IMR-90 (cell line): ENCODE data around the gene GPR132. TPM values are rescaled to one million over a fixed set of nuclear protein-coding genes. Genes with fewer than 3 reads are reported as not detected.

ENCODE experiments used
- ATAC-seq: fragments of 200-7000 bp; cut with Tn5 transposase; 2 replicates; pipeline ENCODE4 v1.9.1; 2020; ENCODE audit warnings: low read depth, mild to moderate bottlenecking, moderate library complexity
- BruUV-seq: library from RNA; stranded (reverse); fragments of 400-500 nt; replicated peaks from 2 replicates; lab custom pipeline; 2021; lab: Mats Ljungman, UMichigan
- CTCF ChIA-PET: fragments of 300-600 bp; formaldehyde crosslinking; extraction: SDS; loops from one replicate; lab custom pipeline; 2021; ENCODE audit warnings: antibody characterized with exemption; lab: Yijun Ruan, JAX
- POLR2A ChIA-PET: fragments of 300-600 bp; sonication (Branson Sonifier 250); formaldehyde crosslinking; loops from one replicate; lab custom pipeline; 2022; ENCODE audit warnings: antibody characterized with exemption; ENCODE audit not compliant: unreplicated experiment; lab: Charles Lee
- DNase-seq: peaks from one replicate; pipeline ENCODE4 v3.0.0; 2013
- H2AFZ ChIP-seq: replicated peaks from 2 replicates; pipeline ENCODE3; 2013; ENCODE audit warnings: low read length, mild to moderate bottlenecking; ENCODE audit not compliant: poor library complexity
- H2AK5ac ChIP-seq: 2 replicates; pipeline ENCODE4 v1.6.1; 2013; ENCODE audit warnings: low read depth, low read length, inconsistent platforms
- H2AK9ac ChIP-seq: replicated peaks from 2 replicates; pipeline ENCODE3; 2013; ENCODE audit warnings: mild to moderate bottlenecking, low read depth, low read length, moderate library complexity; ENCODE audit not compliant: poor library complexity
- H2BK120ac ChIP-seq: 2 replicates; pipeline ENCODE4 v1.6.1; 2013; ENCODE audit warnings: low read depth, low read length, inconsistent platforms
- H2BK15ac ChIP-seq: 3 replicates; pipeline ENCODE4 v1.6.1; 2013; ENCODE audit warnings: low read depth, low read length, inconsistent platforms
- H2BK20ac ChIP-seq: 2 replicates; pipeline ENCODE4 v1.6.1; 2013; ENCODE audit warnings: low read depth, mild to moderate bottlenecking, inconsistent platforms, low read length, moderate library complexity
- H2BK5ac ChIP-seq: 2 replicates; pipeline ENCODE4 v1.6.1; 2013; ENCODE audit warnings: mild to moderate bottlenecking, low read depth, low read length, inconsistent platforms; ENCODE audit not compliant: poor library complexity, severe bottlenecking
- H3K14ac ChIP-seq: replicated peaks from 2 replicates; pipeline ENCODE4 v1.6.1; 2013; ENCODE audit warnings: low read depth, low read length, inconsistent platforms
- H3K18ac ChIP-seq: 2 replicates; pipeline ENCODE4 v1.6.1; 2013; ENCODE audit warnings: low read depth, low read length, control low read depth
- H3K23ac ChIP-seq: 2 replicates; pipeline ENCODE4 v1.6.1; 2013; ENCODE audit warnings: low read depth, low read length, inconsistent platforms
- H3K27ac ChIP-seq: 2 replicates; pipeline ENCODE4 v1.5.1; 2013; ENCODE audit warnings: mild to moderate bottlenecking, control low read depth, low read length; ENCODE audit not compliant: insufficient read depth
- H3K27me3 ChIP-seq: 2 replicates; pipeline ENCODE4 v1.6.1; 2013; ENCODE audit warnings: low read length; ENCODE audit not compliant: control insufficient read depth, insufficient read depth
- H3K36me3 ChIP-seq: 2 replicates; pipeline ENCODE4 v1.6.1; 2013; ENCODE audit warnings: low read length, mixed read lengths; ENCODE audit not compliant: control insufficient read depth, insufficient read depth
- H3K4ac ChIP-seq: 2 replicates; pipeline ENCODE4 v1.6.1; 2013; ENCODE audit warnings: low read depth, low read length, inconsistent platforms
- H3K4me1 ChIP-seq: 2 replicates; pipeline ENCODE4 v1.6.1; 2013; ENCODE audit warnings: low read length, mixed read lengths; ENCODE audit not compliant: control insufficient read depth, insufficient read depth
- H3K4me2 ChIP-seq: 2 replicates; pipeline ENCODE4 v1.6.1; 2013; ENCODE audit warnings: low read depth, mild to moderate bottlenecking, control low read depth, low read length, moderate library complexity
- H3K4me3 ChIP-seq: 2 replicates; pipeline ENCODE4 v1.5.1; 2013; ENCODE audit warnings: low read depth, mild to moderate bottlenecking, control low read depth, low read length, moderate library complexity; ENCODE audit not compliant: insufficient read depth
- H3K56ac ChIP-seq: 2 replicates; pipeline ENCODE4 v1.6.1; 2013; ENCODE audit warnings: low read length, inconsistent platforms; ENCODE audit not compliant: insufficient read depth; ENCODE audit errors: extremely low read depth
- H3K79me1 ChIP-seq, 2 experiments: 2 replicates each; pipeline ENCODE4 v1.6.1; 2013; ENCODE audit warnings: low read length in 2 of 2, inconsistent platforms in 1 of 2, low read depth in 1 of 2
- H3K9ac ChIP-seq: 2 replicates; pipeline ENCODE4 v1.6.1; 2013; ENCODE audit warnings: low read depth, low read length, control low read depth
- H3K9me1 ChIP-seq: 2 replicates; pipeline ENCODE4 v1.6.1; 2013; ENCODE audit warnings: low read length, inconsistent platforms; ENCODE audit not compliant: insufficient read depth
- H3K9me3 ChIP-seq: 2 replicates; pipeline ENCODE4 v1.6.1; 2013; ENCODE audit warnings: low read length; ENCODE audit not compliant: control insufficient read depth, insufficient read depth
- H4K20me1 ChIP-seq: 2 replicates; pipeline ENCODE4 v1.6.1; 2013; ENCODE audit warnings: low read length, inconsistent platforms; ENCODE audit not compliant: insufficient read depth
- H4K5ac ChIP-seq: 2 replicates; pipeline ENCODE4 v1.6.1; 2013; ENCODE audit warnings: mild to moderate bottlenecking, low read depth, low read length, control low read depth
- H4K8ac ChIP-seq, 2 experiments: 2 replicates each; pipeline ENCODE4 v1.6.1; 2013; ENCODE audit warnings: low read depth in 2 of 2, low read length in 2 of 2, control low read depth in 1 of 2, inconsistent platforms in 1 of 2
- H4K91ac ChIP-seq: 2 replicates; pipeline ENCODE4 v1.6.1; 2013; ENCODE audit warnings: low read depth, low read length, inconsistent platforms; ENCODE audit not compliant: insufficient read depth
- BHLHE40 ChIP-seq: fragments of 150-350 bp; IDR thresholded peaks from 2 replicates; pipeline ENCODE4 v1.6.1; 2016; ENCODE audit warnings: mild to moderate bottlenecking, low read depth, low read length
- CEBPB ChIP-seq: IDR thresholded peaks from 2 replicates; pipeline ENCODE4 v1.6.1; 2012; ENCODE audit warnings: low read depth, low read length, improper control_type of control experiment
- ELK1 ChIP-seq: fragments of 150-350 bp; IDR thresholded peaks from 2 replicates; pipeline ENCODE4 v1.6.1; 2016; ENCODE audit warnings: low read depth, mild to moderate bottlenecking, low read length, moderate library complexity, borderline replicate concordance
- FOS ChIP-seq: fragments of 150-350 bp; IDR thresholded peaks from 2 replicates; pipeline ENCODE4 v1.6.1; 2016; ENCODE audit warnings: low read depth, low read length
- MAFK ChIP-seq: IDR thresholded peaks from 2 replicates; pipeline ENCODE4 v1.6.1; 2012; ENCODE audit warnings: low read depth, low read length, improper control_type of control experiment
- MAZ ChIP-seq: IDR thresholded peaks from 2 replicates; pipeline ENCODE4 v1.6.1; 2012; ENCODE audit warnings: low read depth, mild to moderate bottlenecking, low read length, improper control_type of control experiment, moderate library complexity, borderline replicate concordance
- MXI1 ChIP-seq: IDR thresholded peaks from 2 replicates; pipeline ENCODE4 v1.6.1; 2012; ENCODE audit warnings: low read depth, mild to moderate bottlenecking, low read length, moderate library complexity, borderline replicate concordance
- NFE2L2 ChIP-seq: fragments of 150-350 bp; IDR thresholded peaks from 2 replicates; pipeline ENCODE4 v1.6.1; 2016; ENCODE audit warnings: low read depth, mild to moderate bottlenecking, low read length
- POLR2A ChIP-seq: IDR thresholded peaks from 2 replicates; pipeline ENCODE4 v1.6.1; 2012; ENCODE audit warnings: mild to moderate bottlenecking, low read depth, low read length
- RAD21 ChIP-seq: IDR thresholded peaks from 2 replicates; pipeline ENCODE4 v1.6.1; 2012; ENCODE audit warnings: low read length, improper control_type of control experiment
- RCOR1 ChIP-seq: IDR thresholded peaks from 2 replicates; pipeline ENCODE4 v1.6.1; 2012; ENCODE audit warnings: mild to moderate bottlenecking, low read length, improper control_type of control experiment; ENCODE audit not compliant: insufficient replicate concordance
- RFX5 ChIP-seq: IDR thresholded peaks from 2 replicates; pipeline ENCODE4 v1.8.0; 2012; ENCODE audit warnings: low read depth, mild to moderate bottlenecking, low read length, moderate library complexity
- SMC3 ChIP-seq: fragments of 150-350 bp; IDR thresholded peaks from 2 replicates; pipeline ENCODE4 v1.6.1; 2016; ENCODE audit warnings: low read depth, mild to moderate bottlenecking, antibody characterized with exemption, low read length, moderate library complexity
- USF2 ChIP-seq: fragments of 150-350 bp; IDR thresholded peaks from 2 replicates; pipeline ENCODE4 v1.6.1; 2017; ENCODE audit warnings: mild to moderate bottlenecking, antibody characterized with exemption, low read length, low read depth
- WGBS, 2 experiments: methylation state at CpG; one replicate each; pipeline versions ENCODE4 v1.1.5 to v1.1.7; 2013; ENCODE audit warnings: missing lambda C conversion rate in 2 of 2; ENCODE audit not compliant: insufficient read length in 1 of 2; ENCODE audit errors: extremely low coverage in 2 of 2; 5-methylcytosine and 5-hydroxymethylcytosine counted together
- dilution Hi-C: fragments of 300-500 bp; cut with HindIII; formaldehyde crosslinking; loops from one replicate; pipeline ENCODE4 v1.14.3; 2018; ENCODE audit warnings: low sequenced_read_pairs; ENCODE audit not compliant: unreplicated experiment
- in situ Hi-C: fragments of 300-500 bp; cut with MboI; formaldehyde crosslinking; loops from 3 replicates; pipeline ENCODE4 v1.14.3; 2019; ENCODE audit warnings: low sequenced_read_pairs, inconsistent platforms, mixed read lengths
- intact Hi-C: fragments of 100-400 bp; cut with micrococcal nuclease; formaldehyde crosslinking; loops from 2 replicates; pipeline ENCODE4 v1.10.0; 2022
- polyA plus RNA-seq, 3 experiments: library from polyadenylated mRNA; depleted of rRNA; stranded (reverse); fragments of >200 nt; gene quantifications; 2 replicates each; pipeline ENCODE4 v1.2.3, GENCODE V29; 2012; ENCODE audit warnings: low replicate concordance in 1 of 3
- total RNA-seq: library from RNA; depleted of rRNA; stranded (reverse); fragments of >200 nt; gene quantifications from 2 replicates; pipeline ENCODE4 v1.2.3, GENCODE V29; 2012
- TF ChIP-seq, protein P1 (sequence below): conservative IDR thresholded peaks from 2 replicates; pipeline ENCODE4 v1.5.1; 2012; ENCODE audit warnings: mild to moderate bottlenecking, low read depth, low read length, improper control_type of control experiment

The GPR132 gene
- total and polyA plus RNA-seq, 2 of the 4 experiments (the other 2 are of a cell fraction): under 0.01 to 0.10 TPM

DNA sequence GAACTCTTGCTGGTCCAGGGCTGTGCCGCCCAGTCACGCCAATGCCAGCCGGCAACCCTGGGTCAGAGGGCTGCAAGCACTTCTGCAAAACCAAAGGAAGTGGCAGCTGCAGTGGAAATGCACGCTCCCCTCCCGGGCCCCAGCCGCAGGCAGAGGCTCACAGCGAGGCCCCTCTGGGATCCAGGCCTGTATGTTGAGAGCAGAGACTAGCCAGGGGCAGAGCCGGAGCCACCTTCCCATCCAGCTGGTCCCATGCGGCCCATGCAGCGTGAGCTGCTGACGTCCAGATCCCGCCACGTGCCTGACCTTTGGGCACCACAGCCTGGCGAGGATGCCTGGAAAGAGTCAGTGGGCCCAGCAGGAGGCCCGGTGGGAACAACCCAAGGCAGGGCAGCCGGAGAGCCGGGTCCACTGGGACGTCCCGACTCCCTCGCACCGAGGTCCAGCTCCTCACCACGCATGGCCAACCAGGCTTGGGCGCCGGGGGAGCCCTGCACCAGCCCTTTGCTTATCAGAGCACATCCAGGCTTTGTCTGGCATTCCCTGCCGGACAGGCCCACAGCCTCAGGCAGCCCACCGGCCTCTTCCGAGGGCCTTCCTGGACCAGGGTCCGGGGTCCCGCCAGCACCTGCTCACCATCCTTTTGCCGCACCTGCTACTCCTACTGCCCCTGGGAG is 4.3 kb downstream of the GPR132 start:
- no peak overlapping the region for H2AK5ac ChIP-seq
- no peak overlapping the region for H3K27ac ChIP-seq
- ChIA-PET CTCF (no interaction called here), POLR2A (no interaction called here)
- H2BK120ac ChIP-seq: no peak overlapping the region
- ATAC-seq (no peak), DNase-seq (no peak)
- no peaks in the 10 kb centered on the region for H3K9me3 ChIP-seq
- intact Hi-C loops: no loop called here
- H3K18ac ChIP-seq: no peak overlapping the region
- no peak overlapping the region for H3K4me3 ChIP-seq
- no peaks in the 10 kb centered on the region for H3K9me1 ChIP-seq
- H3K4me1 ChIP-seq: peaks cover 5% of the 10 kb centered on the region
- no peak overlapping the region for H2BK15ac ChIP-seq
- H4K91ac ChIP-seq: no peak overlapping the region
- H4K20me1 ChIP-seq: no peaks in the 10 kb centered on the region
- dilution Hi-C loops: no loop called here
- H3K79me1 ChIP-seq: no peaks in the 10 kb centered on the region
- H3K56ac ChIP-seq: no peak overlapping the region
- H3K27me3 ChIP-seq: peaks cover 5% of the 10 kb centered on the region; the same call in 1 of the 2 replicates
- in situ Hi-C loops: no loop called here
- no peak overlapping the region for H2AK9ac ChIP-seq
- H2BK20ac ChIP-seq: no peak overlapping the region
- H4K8ac ChIP-seq: no peak overlapping the region
- no peak overlapping the region for H2AFZ ChIP-seq
- 74% methylated on average over 20 of the region's 30 CpGs; no CpG with 5 or more reads in 1 of the 2 experiments for WGBS, 2 experiments
- H2BK5ac ChIP-seq: no peak overlapping the region
- no peak overlapping the region for H3K4me2 ChIP-seq
- no peak overlapping the region for H3K9ac ChIP-seq
- TF ChIP-seq BHLHE40: no peak
- no peak for TF ChIP-seq CEBPB
- TF ChIP-seq NFE2L2: no peak
- TF ChIP-seq ELK1: no peak
- TF ChIP-seq POLR2A: no peak
- TF ChIP-seq MXI1: no peak
- TF ChIP-seq SMC3: no peak
- TF ChIP-seq RAD21: no peak
- no peak for TF ChIP-seq USF2
- no peak for TF ChIP-seq RFX5
- TF ChIP-seq, protein P1, sequence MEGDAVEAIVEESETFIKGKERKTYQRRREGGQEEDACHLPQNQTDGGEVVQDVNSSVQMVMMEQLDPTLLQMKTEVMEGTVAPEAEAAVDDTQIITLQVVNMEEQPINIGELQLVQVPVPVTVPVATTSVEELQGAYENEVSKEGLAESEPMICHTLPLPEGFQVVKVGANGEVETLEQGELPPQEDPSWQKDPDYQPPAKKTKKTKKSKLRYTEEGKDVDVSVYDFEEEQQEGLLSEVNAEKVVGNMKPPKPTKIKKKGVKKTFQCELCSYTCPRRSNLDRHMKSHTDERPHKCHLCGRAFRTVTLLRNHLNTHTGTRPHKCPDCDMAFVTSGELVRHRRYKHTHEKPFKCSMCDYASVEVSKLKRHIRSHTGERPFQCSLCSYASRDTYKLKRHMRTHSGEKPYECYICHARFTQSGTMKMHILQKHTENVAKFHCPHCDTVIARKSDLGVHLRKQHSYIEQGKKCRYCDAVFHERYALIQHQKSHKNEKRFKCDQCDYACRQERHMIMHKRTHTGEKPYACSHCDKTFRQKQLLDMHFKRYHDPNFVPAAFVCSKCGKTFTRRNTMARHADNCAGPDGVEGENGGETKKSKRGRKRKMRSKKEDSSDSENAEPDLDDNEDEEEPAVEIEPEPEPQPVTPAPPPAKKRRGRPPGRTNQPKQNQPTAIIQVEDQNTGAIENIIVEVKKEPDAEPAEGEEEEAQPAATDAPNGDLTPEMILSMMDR: no peak
- no peak for TF ChIP-seq MAFK
- TF ChIP-seq MAZ: no peak
- TF ChIP-seq RCOR1: no peak
- TF ChIP-seq FOS: no peak
- H3K36me3 ChIP-seq: no peaks in the 10 kb centered on the region
- no peak overlapping the region for H4K5ac ChIP-seq
- no TSS peak for BruUV-seq
- H3K23ac ChIP-seq: no peak overlapping the region
- H3K14ac ChIP-seq: no peak overlapping the region
- H3K4ac ChIP-seq: no peak overlapping the region
